Activated naive CD8-positive, alpha-beta T cell (primary cell): Measurements from ENCODE around the gene REPS2.

Experiments used
- H3K27ac Mint-ChIP-seq: one replicate; pipeline ENCODE4 v1.8.0; 2021; ENCODE audit warnings: mixed read lengths
- H3K27me3 Mint-ChIP-seq: one replicate; pipeline ENCODE4 v1.8.0; 2021; ENCODE audit warnings: mixed read lengths
- H3K36me3 Mint-ChIP-seq: one replicate; pipeline ENCODE4 v1.8.0; 2021; ENCODE audit warnings: mixed read lengths
- H3K4me1 Mint-ChIP-seq: one replicate; pipeline ENCODE4 v1.8.0; 2021; ENCODE audit warnings: low read depth, mixed read lengths
- H3K4me3 Mint-ChIP-seq: one replicate; pipeline ENCODE4 v1.8.0; 2021; ENCODE audit warnings: mild to moderate bottlenecking, mixed read lengths
- H3K9me3 Mint-ChIP-seq: one replicate; pipeline ENCODE4 v1.8.0; 2021; ENCODE audit warnings: low read depth, mixed read lengths

Gene REPS2

GRCh38 chrX:16979226-16979625 is 32.8 kb downstream of the REPS2 start:
- Mint-ChIP-seq H3K9me3 (no peaks in the 10 kb centered on the region), H3K4me3 (no peak overlapping the region), H3K36me3 (no peaks in the 10 kb centered on the region), H3K27ac (no peak overlapping the region), H3K27me3 (peaks cover 1% of the 10 kb centered on the region), H3K4me1 (peaks cover 2% of the 10 kb centered on the region)

GRCh38 chrX:16981209-16981608 is 34.8 kb downstream of the REPS2 start:
- Mint-ChIP-seq H3K36me3 (no peaks in the 10 kb centered on the region), H3K4me1 (no peaks in the 10 kb centered on the region)

GRCh38 chrX:16981980-16982379 is 35.5 kb downstream of the REPS2 start:
- H3K4me1 Mint-ChIP-seq, result no peaks in the 10 kb centered on the region
- no peak overlapping the region for H3K27ac Mint-ChIP-seq
- H3K27me3 Mint-ChIP-seq, result no peaks in the 10 kb centered on the region
- H3K9me3 Mint-ChIP-seq, result no peaks in the 10 kb centered on the region
- H3K4me3 Mint-ChIP-seq, result no peak overlapping the region
- no peaks in the 10 kb centered on the region for H3K36me3 Mint-ChIP-seq

More at GRCh38 chrX:16981209-16981608, 34.8 kb downstream of the REPS2 start:
- Mint-ChIP-seq H3K9me3 (no peaks in the 10 kb centered on the region), H3K27me3 (no peaks in the 10 kb centered on the region), H3K27ac (no peak overlapping the region), H3K4me3 (no peak overlapping the region)

DNA sequence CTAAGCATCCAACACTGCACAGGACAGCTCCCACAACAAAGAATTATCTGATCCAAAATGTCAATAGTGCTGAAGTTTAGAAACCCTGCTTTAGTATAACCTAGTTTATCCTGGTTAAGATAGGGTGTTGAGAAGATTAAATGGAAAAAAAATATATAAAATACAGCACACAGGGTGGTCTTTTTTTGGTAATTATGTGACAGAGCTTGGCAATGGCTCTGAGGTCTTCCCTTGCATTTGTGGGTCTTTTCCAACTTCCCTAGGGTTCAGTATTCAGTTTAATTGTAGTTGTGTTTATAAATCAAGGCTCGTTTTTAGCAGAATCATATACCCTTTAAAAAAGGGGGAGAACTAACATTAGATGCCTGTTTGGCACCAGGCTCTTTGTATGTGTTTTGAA is 36.6 kb downstream of the REPS2 start:
- H3K36me3 Mint-ChIP-seq, result no peaks in the 10 kb centered on the region
- H3K27ac Mint-ChIP-seq, result no peak overlapping the region

DNA sequence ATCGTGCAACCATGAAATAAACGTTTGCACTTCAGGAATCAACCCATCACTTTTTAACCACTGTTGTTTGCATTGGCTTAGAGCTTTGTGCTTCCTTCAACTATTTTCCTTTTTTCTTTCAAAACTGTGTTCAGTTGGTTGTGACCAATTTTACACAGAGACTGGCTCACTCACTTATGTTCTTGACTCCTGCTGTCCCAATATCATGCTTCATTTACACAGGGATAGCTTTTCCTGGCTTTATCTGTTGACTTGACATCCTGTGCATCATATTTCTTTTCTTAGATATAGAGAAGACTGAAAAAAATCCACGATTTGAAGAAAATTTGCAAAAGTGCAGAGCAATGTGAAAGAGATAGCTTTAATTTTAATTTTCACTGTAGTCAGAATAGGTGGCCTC is 38.8 kb downstream of the REPS2 start:
- Mint-ChIP-seq H3K27me3 (no peaks in the 10 kb centered on the region), H3K4me1 (no peaks in the 10 kb centered on the region), H3K4me3 (no peak overlapping the region), H3K9me3 (no peaks in the 10 kb centered on the region), H3K27ac (no peak overlapping the region), H3K36me3 (no peaks in the 10 kb centered on the region)

More for the DNA sequence above, 36.6 kb downstream of the REPS2 start:
- Mint-ChIP-seq H3K4me3 (no peak overlapping the region), H3K9me3 (no peaks in the 10 kb centered on the region), H3K4me1 (no peaks in the 10 kb centered on the region), H3K27me3 (no peaks in the 10 kb centered on the region)

DNA sequence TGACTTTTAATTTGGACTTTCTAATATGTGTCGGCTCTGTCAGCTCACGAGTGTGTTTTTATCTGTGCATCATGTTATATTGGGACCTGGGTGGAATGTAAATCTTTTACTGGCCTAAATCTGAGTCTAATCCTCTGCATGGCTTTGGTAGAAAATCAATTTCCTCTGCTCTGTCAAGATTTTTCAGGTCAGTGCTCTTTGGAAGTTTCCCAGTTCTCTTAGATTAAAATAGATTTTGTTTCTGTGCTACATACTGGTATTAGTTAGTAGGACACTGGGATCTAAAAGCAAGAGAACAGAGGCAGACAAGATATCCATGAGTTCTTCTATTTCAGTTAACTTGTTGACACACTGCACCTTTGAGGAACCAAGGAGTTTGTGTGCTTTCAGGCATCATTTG is 39.7 kb downstream of the REPS2 start:
- H3K27me3 Mint-ChIP-seq, result no peaks in the 10 kb centered on the region
- H3K36me3 Mint-ChIP-seq, result no peaks in the 10 kb centered on the region
- H3K27ac Mint-ChIP-seq, result no peak overlapping the region
- no peak overlapping the region for H3K4me3 Mint-ChIP-seq
- no peaks in the 10 kb centered on the region for H3K9me3 Mint-ChIP-seq
- no peaks in the 10 kb centered on the region for H3K4me1 Mint-ChIP-seq

- Mint-ChIP-seq H3K36me3 (no peaks in the 10 kb centered on the region), H3K27me3 (no peaks in the 10 kb centered on the region), H3K27ac (no peak overlapping the region), H3K4me3 (no peak overlapping the region), H3K4me1 (no peaks in the 10 kb centered on the region), H3K9me3 (no peaks in the 10 kb centered on the region)
Observed at GRCh38 chrX:16989750-16990149, 43.3 kb downstream of the REPS2 start.

GRCh38 chrX:16990839-16991238 is 44.4 kb downstream of the REPS2 start:
- H3K4me1 Mint-ChIP-seq, result no peaks in the 10 kb centered on the region
- no peaks in the 10 kb centered on the region for H3K36me3 Mint-ChIP-seq
- no peaks in the 10 kb centered on the region for H3K27me3 Mint-ChIP-seq
- H3K4me3 Mint-ChIP-seq, result no peak overlapping the region
- H3K27ac Mint-ChIP-seq, result no peak overlapping the region
- H3K9me3 Mint-ChIP-seq, result no peaks in the 10 kb centered on the region

- Mint-ChIP-seq H3K4me3 (no peak overlapping the region), H3K36me3 (no peaks in the 10 kb centered on the region), H3K27ac (no peak overlapping the region), H3K9me3 (no peaks in the 10 kb centered on the region), H3K27me3 (no peaks in the 10 kb centered on the region), H3K4me1 (no peaks in the 10 kb centered on the region)
Observed at GRCh38 chrX:16992445-16992844, 46.0 kb downstream of the REPS2 start.

- Mint-ChIP-seq H3K27me3 (no peaks in the 10 kb centered on the region), H3K4me1 (no peaks in the 10 kb centered on the region), H3K9me3 (no peaks in the 10 kb centered on the region), H3K27ac (no peak overlapping the region), H3K36me3 (no peaks in the 10 kb centered on the region), H3K4me3 (no peak overlapping the region)
Observed at GRCh38 chrX:16992951-16993350, 46.5 kb downstream of the REPS2 start.

- Mint-ChIP-seq H3K27ac (no peak overlapping the region), H3K4me1 (no peaks in the 10 kb centered on the region), H3K4me3 (no peak overlapping the region), H3K36me3 (no peaks in the 10 kb centered on the region), H3K27me3 (no peaks in the 10 kb centered on the region), H3K9me3 (no peaks in the 10 kb centered on the region)
Observed at GRCh38 chrX:16993791-16994318, 47.4 kb downstream of the REPS2 start.

GRCh38 chrX:16994736-16995135 is 48.3 kb downstream of the REPS2 start:
- Mint-ChIP-seq H3K27me3 (no peaks in the 10 kb centered on the region), H3K4me1 (no peaks in the 10 kb centered on the region), H3K36me3 (no peaks in the 10 kb centered on the region), H3K9me3 (no peaks in the 10 kb centered on the region), H3K4me3 (no peak overlapping the region), H3K27ac (no peak overlapping the region)

- Mint-ChIP-seq H3K27ac (no peak overlapping the region), H3K4me3 (no peak overlapping the region)
Observed at GRCh38 chrX:16997313-16997712, 50.9 kb downstream of the REPS2 start.

DNA sequence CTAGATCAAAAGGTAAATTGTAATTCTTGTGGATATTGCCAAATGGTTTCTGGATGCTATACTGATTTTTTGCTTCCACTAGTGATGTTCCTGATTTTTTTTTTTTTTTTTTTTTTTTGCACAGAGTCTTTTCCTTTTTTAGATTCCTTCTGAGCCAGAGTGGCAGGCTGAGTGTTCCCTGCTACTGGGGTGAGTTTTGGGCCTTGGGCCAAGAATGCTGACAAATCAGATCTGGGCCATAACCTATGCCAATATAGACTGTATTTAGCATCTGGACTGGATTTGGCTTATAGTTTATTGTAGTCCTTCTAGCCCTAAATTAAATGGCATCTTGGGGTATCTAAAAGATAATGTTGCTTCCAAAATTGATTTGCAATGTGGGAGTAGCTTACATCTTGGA is 52.8 kb downstream of the REPS2 start:
- Mint-ChIP-seq H3K27me3 (no peaks in the 10 kb centered on the region), H3K4me1 (peaks cover 6% of the 10 kb centered on the region), H3K27ac (no peak overlapping the region), H3K9me3 (no peaks in the 10 kb centered on the region), H3K36me3 (no peaks in the 10 kb centered on the region), H3K4me3 (no peak overlapping the region)

More at GRCh38 chrX:16997313-16997712, 50.9 kb downstream of the REPS2 start:
- H3K36me3 Mint-ChIP-seq, result no peaks in the 10 kb centered on the region
- no peaks in the 10 kb centered on the region for H3K4me1 Mint-ChIP-seq
- H3K9me3 Mint-ChIP-seq, result no peaks in the 10 kb centered on the region
- H3K27me3 Mint-ChIP-seq, result no peaks in the 10 kb centered on the region

GRCh38 chrX:17000751-17001150 is 54.3 kb downstream of the REPS2 start:
- Mint-ChIP-seq H3K27me3 (no peaks in the 10 kb centered on the region), H3K9me3 (no peaks in the 10 kb centered on the region), H3K36me3 (no peaks in the 10 kb centered on the region), H3K27ac (no peak overlapping the region), H3K4me3 (no peak overlapping the region), H3K4me1 (peaks cover 6% of the 10 kb centered on the region)

DNA sequence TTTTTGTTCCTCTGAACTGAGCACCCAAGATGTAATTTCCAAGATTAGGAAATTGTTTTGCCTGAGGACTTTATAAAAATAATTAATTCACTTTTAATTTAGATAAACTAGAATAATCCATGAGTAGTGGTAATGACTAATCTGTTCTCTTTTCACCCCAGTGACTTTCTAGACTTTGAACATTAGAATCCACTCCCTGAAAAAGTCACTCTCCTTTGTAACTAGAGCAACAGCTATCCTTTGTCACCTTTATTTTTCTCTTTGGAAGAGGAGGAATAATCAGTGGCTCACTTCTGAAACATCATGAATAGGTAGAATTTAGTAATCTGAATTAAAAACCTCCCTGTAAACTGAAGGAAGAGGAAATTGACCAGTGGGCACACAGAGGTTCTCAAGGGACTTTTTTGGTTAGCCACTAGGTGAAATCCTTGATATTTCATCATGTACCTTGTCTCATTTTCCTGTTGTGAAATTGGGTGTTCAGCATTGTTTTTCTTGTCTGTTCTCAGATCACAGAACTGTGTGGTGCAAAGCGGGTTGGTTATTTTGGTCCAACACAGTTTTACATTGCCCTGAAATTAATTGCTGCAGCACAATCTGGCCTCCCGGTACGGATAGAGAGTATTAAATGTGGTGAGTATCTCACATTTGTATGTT is 59.4 kb downstream of the REPS2 start:
- Mint-ChIP-seq H3K4me3 (no peak overlapping the region), H3K27me3 (no peaks in the 10 kb centered on the region), H3K36me3 (no peaks in the 10 kb centered on the region), H3K4me1 (peaks cover 6% of the 10 kb centered on the region), H3K9me3 (no peaks in the 10 kb centered on the region), H3K27ac (no peak overlapping the region)
